Hindlimb muscle (tissue), 1 donor: ENCODE data around the gene COG4. TPM values are rescaled to one million over a fixed set of nuclear protein-coding genes. Genes with fewer than 3 reads are reported as not detected.
"Not testable (repeated sequence)": the region's sequence is repeated elsewhere in the genome, so short reads cannot be mapped to it uniquely, and the experiment has no call there.

Experiments used
- DNase-seq: peaks from one replicate; pipeline ENCODE4 v3.0.0-alpha.2; 2013
- polyA plus RNA-seq: library from polyadenylated mRNA; unstranded; fragments of 120-200 nt; gene quantifications from one replicate; pipeline ENCODE4 v1.2.1, GENCODE V29; 2013; ENCODE audit not compliant: insufficient read length

The COG4 gene
- polyA plus RNA-seq, 1 donor = 46.6 TPM

DNA sequence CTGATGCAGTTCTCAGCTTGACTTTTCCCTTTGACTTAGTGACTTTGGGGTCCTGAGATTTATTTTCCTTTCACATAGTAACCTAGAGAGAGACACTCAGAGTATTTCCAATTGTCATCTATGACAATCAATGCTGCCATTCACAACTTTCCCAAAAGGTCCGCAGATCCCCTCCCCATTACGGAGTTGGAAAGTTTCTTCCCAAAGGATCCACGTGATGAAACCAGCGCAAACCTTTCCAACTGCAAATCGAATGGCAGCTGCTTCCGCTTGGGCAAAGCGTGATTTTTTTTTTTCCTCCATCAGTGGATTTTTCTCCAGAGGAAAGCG is 69.5 kb downstream of the COG4 start:
- no peak for DNase-seq

DNA sequence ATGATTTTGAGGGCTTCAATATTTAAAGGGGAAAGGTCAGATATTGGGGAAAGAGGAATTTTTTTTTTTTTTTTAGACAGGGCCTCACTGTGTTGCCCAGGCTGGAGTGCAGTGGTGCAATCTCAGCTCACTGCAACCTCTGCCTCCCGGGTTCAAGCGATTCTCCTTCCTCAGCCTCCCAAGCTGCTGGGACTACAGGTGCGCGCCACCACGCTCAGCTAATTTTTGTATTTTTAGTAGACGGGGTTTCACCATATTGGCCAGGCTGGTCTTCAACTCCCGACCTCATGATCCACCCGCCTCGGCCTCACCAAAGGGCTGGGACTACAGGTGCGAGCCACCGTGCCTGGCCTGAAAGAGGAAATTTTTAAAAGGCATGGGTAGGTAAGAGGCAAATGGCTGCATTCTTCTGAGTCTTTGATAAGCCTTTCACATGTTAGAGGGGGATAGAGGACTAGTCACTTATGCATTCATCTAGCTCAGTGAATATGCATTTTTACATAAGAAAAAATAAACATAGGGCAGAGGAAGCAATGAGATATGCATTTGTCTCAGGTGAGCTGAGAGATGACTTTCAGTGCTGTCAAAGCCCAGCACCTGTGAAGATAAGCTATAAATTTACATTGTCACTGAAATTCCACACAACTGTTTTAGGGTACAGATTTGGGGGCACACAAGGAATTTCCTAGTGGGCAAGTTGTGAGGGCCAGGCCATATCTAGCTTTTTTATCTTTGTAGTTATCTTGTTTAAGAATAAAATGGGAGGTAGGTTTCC is 70.0 kb downstream of the COG4 start:
- no peak for DNase-seq

DNA sequence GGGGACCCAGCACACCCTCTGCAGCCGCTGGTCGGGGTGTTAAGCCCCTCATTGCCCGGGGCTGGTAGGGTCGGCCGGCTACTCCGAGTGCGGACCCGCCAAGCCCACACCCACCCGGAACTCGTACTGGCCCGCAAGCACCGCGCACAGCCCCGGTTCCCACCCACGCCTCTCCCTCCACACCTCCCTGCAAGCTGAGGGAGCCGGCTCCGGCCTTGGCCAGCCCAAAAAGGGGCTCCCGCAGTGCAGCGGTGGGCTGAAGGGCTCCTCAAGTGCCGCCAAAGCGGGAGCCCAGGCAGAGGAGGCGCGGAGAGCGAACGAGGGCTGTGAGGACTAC is 72.4 kb downstream of the COG4 start:
- DNase-seq = not testable (repeated sequence)

DNA sequence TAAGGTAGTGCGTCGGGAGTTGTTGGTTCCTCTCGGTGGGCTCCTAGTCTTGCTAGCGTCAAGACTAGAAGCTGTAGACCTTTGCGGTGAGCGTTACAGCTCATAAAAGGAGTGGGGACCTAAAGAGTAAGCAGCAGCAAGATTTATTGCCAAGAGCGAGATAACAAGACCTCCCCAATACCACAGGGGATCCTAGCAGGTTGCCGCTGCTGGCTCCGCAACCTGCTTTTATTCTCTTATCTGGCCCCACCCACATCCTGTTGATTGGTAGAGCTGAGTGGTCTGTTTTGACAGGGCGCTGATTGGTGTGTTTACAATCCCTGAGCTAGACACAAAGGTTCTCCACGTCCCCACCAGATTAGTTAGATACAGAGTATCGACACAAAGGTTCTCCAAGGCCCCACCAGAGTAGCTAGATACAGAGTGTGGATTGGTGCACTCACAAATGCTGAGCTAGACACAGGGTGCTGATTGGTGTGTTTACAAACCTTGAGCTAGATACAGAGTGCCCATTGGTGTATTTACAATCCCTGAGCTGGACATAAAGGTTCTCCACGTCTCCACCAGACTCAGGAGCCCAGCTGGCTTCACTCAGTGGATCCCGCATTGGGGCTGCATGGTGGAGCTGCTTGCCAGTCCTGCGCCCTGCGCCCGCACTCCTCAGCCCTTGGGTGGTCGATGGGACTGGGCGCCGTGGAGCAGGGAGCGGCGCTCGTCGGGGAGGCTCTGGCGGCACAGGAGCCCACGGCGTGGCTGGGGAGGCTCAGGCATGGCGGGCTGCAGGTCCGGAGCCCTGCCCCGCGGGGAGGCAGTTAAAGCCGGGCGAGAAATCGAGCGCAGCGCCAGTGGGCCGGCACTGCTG is 73.0 kb downstream of the COG4 start:
- DNase-seq = not testable (repeated sequence)

DNA sequence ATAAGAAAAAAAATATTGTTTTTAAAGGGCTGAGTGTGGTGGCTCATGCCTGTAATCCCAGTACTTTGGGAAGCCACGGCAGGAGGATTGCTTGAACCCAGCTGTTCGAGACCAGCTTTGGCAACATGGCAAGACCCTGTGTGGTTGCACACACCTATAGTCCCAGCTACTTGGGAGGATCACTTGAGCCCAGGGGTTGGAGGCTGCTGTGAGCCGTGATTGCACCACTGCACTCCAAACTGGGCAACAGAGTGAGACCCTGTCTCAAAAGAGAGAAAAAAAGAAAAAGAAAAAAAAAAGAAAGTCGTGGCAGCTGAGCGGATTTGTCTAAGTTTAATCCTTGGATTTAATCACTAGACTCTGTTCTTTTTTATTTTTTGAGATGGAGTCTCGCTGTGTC is 75.3 kb downstream of the COG4 start:
- DNase-seq = no peak

DNA sequence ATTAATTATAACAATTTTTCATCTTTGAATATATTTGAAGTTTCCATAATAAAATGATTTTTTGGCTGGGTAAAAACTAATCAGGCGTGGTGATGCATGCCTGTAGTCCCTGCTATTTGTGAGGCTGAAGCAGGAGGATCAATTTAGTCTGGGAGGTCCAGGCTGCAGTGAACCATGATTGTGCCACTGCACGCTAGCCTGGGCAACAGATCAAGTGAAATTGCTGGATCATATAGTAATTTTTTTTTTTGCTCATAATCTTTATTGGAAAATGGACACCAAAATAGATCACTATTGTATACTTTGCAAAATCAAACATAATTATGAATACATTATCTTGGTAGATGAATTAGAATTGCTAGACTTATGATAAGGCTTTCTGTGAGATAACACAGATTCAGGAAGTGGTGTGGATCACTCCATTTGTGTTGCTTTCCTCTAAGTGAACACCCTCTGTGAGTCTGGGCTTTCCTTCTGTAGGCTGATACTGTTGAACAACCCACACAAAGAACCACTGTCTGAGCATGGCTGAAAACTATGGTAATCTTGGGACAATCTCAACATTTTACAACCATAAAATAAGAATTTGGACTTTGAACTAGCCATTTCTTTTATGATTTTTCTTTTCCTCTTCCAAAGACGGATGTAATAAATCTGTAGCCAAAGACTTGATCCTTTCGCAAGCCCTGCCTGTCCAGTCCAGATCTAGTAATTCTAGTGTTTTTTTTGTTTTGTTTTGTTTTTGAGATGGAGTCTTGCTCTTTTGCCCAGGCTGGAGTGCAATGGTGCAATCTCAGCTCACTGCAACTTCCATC is 78.9 kb downstream of the COG4 start:
- DNase-seq = no peak

DNA sequence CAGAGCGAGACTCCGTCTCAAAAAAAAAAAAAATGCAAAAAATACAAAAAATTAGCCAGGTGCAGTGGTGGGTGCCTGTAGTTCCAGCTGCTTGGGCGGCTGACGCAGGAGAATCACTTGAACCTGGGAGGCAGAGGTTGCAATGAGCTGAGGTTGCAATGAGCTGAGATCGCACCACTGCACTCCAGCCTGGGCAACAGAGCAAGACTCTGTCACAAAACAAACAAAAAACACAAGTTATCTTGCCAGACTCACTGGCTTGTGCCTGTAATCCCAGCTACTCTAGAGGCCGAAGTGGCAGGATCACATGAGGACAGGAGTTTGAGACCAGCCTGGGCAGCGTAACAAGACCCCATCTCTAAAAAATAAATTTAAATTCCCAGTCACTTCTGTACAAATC is 81.0 kb downstream of the COG4 start:
- DNase-seq = no peak

DNA sequence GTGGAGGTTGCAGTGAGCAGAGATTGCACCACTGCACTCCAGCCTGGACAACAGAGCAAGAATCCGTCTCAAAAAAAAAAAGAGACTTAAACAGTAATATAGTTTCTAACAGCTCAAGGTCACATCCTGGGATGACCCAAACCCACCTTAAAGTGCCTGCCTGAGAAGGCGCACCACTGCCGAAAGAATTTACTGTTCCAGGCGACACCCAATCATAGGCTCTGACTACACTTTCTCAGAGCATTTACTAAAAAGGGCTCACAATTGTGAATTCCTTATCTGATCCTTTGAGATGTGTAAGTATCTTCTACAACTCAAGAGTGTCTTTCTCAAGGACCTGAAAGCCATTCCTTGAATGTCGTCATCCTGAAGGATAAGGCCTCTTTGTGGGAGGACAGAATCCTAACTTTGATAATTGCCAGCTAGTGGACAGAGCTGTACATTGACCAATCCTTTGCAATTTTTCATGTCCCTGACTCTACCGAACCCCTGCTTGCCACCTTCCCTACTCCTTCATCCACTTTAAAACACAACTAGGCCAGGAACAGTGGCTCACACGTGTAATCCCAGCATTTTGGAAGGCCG is 81.9 kb downstream of the COG4 start:
- no peak for DNase-seq

DNA sequence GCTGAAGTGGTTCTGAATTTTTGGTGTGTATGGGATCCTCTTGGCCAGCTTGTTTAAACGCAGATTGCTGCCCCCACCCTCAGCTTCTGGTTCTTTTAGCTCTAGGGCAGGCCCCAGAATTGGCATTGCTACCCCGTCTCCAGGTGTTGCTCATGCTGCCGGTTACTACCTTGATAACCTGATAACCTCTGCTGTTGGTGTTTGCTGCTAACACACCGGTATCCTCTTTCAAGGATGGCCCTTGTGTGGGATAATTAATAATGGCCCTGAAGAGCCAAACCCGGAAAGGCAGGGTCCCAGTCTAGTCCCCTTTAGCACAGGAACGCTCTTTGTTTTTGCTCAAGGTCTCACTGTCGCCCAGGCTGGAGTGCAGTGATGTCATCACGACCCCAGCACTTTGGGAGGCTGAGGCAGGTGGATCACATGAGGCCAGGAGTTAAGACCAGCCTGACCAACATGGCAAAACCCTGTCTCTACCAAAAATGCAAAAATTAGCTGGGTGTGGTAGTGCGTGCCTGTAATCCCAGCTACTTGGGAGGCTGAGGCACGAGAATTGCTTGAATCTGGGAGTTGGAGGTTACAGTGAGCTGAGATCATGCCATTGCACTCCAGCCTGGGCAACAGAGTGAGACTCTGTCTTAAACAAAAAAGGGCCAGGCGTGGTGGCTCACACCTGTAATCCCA is 83.2 kb downstream of the COG4 start:
- no peak for DNase-seq

DNA sequence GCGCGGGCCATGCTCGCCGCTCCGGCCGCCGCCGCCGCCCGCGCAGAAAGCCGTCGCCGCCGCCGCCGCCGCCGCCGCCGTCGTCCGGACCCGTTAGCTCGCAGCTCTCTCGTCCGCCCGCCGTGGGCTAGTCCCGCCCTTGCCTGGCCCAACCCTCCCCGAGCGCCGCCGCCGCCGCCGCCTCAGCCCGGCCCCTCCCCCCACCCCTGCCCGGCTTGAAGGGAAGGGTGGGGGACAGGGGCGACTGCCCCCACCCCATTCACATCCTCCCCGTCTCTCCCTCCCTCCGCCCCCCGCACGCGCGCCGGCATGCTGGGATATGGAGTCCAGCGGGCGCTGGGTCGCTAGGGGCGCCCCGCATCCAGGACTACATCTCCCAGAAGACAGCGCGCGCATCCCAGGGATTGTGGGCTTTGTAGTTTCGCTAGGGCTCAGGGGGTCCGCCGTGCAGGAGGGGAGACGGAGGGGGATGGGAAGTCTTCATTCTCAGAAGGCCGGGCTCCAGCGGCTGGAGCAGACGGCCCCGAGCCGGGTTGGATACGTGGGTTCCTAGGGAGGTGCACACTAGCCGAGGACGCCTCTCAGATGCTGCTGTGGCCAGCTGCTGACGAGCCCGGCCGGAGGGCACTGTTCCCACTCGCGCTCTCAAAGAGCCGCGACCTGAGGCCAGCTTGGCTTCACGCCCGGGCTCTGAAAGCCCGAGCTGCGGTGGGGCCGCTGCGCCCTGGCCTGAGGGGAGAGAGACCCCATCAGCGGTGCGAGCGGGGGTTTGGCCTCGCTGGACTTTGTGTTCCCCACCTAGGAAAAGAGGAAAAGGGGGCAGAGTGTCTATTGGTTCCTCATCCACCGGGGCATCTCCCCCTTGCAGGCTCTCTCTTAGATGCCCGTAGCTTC is 84.1 kb downstream of the COG4 start, which contains the start of gene ST3GAL2:
Gene ST3GAL2 (minus strand): TSS at position 132 of the 894 bp plus-strand sequence. CDS start 40,570 bp downstream, outside the sequence.
- DNase-seq = peak; percentile 96

DNA sequence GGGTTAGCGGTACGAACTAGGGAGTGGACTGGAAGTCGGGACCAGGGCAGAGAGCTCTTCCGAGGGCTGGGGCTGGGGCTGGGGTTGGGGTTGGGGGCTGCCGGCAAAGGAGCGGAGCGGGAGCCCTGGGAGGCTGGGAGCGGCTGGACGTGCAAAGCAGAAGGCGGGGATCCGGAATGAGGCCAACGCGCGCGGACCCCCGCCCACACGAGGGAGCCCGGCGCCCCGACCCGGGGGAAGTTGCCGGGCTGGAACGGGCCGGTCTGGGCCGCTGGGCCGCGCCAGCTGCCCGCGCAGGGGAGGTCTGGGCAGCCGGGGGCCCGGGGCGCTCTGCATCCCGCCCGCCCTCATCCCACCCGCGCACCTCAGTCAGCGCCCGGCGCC is 84.8 kb downstream of the COG4 start:
- peak; percentile 45 for DNase-seq

DNA sequence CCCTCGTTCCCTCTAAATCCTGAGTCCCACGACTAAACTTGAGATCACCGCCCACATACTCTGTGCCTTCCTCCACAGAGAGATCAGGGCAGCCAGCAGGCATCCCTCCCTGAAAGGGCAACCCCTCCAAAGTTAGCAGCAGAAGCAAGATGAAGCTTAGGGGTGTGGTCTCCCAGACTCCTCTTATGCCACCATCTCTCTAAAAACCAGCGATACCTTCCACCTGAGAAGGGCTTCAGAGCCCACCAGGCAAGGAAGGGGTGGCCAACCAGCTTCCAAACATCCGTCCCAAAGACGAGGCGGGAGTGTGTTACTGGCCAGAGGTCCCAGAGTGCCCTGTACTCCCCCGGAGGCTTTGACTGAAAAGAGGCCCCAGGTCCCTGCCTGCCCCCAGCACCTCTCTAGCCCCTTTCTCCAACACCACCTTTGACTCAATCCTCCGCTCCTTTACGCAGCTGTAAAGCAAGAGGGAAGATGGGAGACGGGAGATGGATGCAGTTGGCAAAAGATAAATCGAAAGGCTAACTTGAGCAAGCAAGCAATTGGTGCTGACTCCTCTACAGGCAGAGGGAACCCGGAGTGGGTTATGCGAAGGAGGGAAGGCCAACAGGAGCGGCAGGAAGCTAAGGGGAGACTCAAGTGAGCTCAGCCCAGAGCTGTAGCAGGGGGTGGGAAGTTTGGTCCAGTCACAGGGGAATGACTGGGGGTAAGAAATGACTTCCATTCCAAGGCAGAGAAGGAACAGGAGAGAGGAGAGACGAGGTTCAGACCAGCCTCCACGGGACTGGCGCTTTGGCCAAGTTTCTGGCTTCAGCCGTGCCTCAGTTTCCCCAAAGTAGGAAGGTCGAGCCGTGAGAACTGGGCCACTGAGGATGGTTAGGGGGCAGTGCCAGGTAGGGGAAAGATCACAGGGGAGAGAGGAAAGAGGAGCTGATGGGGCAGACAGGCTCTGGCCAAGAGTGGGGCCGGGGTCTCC is 85.5 kb downstream of the COG4 start:
- no peak for DNase-seq

DNA sequence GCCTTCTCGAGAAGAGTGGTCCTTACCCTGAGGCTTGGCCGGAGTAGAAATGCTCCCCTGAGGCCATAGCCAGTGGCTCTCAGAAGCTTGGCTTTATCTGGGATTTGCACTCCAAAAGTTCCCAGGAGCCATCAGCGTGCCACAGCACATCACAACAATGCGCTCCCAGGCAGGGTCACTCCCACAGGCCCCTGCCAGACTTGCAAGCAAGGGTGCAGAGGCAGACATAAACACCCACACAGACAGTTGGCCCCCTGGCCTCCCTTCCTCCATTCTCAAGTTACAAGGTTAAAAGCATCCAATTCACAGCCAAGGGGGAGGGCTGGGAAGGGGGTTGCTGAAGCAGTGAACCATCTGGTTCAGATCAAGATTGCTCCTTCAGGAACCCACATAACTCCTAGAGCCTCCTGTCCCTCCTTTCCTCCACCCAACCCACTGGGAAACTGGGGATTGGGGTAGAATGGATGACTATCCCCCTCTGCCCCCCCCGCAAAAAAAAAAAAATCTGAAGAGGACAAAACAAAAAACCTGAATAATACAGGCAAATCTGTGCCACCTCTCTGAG is 86.3 kb downstream of the COG4 start:
- peak; percentile 42 for DNase-seq

DNA sequence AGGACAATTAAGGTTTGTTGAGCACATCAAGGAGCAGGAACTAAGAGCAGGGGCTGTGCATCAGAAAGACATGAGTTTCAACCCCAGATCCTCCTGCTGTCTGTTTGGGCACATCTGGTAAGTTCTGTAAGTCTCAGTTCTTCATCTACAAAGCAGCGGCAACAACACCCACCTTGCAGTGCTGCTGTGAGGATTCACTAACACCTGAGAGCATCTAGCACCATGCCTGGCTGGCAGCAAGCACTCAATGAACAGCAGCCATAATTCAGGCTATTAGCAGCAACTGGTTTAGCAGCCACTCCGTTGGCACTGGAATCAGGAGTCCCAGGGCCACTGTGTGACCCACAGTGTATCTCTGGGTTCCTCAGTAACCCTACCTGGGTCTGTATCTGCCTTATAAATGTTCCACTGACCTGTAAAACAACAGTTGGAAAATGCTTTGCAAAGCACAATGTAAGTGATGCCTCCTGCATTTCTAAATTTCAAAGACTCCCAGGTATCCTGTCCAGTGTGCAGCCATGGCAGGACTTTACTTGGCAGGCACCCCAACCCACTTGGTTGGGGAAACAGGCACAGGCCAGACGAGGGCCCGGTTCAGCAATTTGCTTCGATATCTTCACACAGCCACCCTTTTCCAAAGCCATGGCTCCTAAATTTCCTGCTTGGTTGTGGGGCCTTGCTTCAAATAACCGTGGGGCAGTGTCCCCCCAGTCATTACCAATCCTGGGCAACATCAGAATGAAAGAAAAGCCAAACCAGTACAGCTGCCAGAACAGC is 88.7 kb downstream of the COG4 start:
- no peak for DNase-seq

DNA sequence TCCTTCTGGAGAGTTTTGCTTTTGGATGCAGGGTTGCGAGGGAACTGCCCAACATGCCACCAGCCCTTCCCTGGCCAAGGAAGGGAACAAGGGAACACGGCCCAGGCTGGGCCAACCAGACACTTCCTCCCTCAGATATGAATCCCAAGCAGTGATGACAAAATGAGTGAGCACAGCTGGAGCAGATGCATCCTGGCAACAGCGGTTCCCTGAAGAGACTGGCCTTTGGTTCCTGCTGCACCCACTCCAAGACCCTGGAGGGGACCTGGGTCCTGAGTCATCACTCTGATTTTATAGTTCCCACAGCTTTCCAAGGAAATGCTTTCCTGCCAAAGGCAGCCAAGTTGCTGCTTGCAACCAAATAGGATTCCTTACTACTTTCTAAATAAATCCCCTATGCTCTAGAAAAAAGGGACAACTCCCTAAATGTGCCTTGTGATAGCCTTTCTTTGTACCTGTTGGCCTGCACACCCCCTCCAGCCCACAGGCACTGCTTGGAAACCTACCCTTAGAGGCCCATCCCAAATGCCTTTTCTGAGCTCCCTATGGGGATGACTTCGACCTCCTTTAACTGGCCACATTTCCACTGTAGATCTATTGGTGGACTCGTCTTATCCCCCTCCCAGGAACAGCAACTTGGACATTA is 89.8 kb downstream of the COG4 start:
- DNase-seq = peak; percentile 43

DNA sequence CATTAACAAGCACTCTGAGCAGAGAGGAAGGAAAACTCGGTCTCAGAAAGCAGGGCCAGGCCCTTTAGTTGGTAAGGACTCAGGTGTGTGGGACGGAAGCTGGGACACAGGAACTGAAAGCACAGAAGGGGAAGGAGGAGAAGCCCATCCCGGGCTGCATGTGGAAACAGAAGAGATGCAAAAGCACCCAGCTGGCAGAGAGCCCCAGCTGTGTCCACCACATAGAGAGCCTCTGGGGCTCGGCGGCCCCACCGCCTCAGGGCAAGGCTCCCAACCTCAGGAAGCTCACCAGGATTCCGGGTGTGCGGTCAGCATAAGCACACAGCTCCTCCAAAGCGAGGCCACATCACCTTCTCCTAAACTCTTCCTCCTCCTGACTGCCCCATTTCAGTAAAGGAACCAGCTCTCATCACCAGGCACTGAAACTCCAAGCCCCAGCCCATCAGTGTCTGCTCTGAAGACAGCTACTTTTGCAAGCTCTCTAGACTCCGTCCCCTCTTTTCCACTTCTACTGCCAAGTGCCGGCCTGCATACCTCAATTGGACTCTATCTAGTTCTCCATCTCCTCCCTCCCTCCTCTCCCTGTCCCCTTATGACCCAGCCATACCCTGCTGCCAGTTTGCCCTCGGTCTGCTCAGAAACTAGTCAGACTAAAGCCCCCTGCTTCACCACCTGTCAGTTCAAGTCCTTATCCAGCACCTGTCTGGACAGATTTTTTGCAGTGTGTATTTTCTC is 90.5 kb downstream of the COG4 start:
- DNase-seq = no peak

DNA sequence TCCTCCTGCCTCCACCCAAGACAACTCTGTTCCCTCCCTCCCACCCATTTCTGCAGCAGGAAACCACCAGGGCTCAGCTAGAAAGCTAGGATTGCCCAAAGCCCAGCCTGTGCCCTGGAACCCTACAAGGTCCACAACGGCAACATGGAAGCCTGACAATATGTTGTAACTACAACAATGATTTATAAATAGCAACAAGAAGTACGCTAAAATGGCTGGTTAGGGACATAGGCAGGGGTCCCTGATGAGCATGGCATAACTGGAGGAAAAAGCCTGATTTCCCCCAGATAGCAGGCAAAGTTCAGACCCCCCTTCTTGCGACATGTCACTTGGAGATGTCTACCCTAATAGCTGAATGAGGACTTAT is 91.0 kb downstream of the COG4 start:
- DNase-seq = no peak
